A549 (cell line): ENCODE results near the gene ALAS1.

ENCODE experiments used
- CEBPB ChIP-seq, 2 experiments: fragments of >200 bp in 1 of 2; sonication (Bioruptor Twin) in 1 of 2; formaldehyde crosslinking in 1 of 2; IDR thresholded peaks; 2 replicates each; pipeline ENCODE4 v1.6.1; 2012 to 2016
- EP300 ChIP-seq, 2 experiments: fragments of >200 bp; sonication (Bioruptor Twin); formaldehyde crosslinking; IDR thresholded peaks; 2 replicates in 1 of 2; 3 replicates in 1 of 2; pipeline ENCODE4 v1.6.1; 2016 to 2017
- ESRRA ChIP-seq: fragments of 150-350 bp; IDR thresholded peaks from 2 replicates; pipeline ENCODE4 v1.6.1; 2014; ENCODE audit warnings: mild to moderate bottlenecking, low read length, borderline replicate concordance
- HOXB13 ChIP-seq: fragments of 250-450 bp; sonication (Bioruptor Pico); IDR thresholded peaks from 2 replicates; pipeline ENCODE4 v1.5.0; 2020; ENCODE audit warnings: low read depth, mild to moderate bottlenecking, moderate library complexity
- MYC ChIP-seq: IDR thresholded peaks from 2 replicates; pipeline ENCODE4 v1.6.1; 2012; ENCODE audit warnings: mild to moderate bottlenecking, inconsistent platforms, low read length, improper control_type of control experiment, borderline replicate concordance
- POLR2A ChIP-seq: IDR thresholded peaks from 2 replicates; pipeline ENCODE4 v1.6.1; 2012; ENCODE audit warnings: mild to moderate bottlenecking, low read length
- RAD21 ChIP-seq, 2 experiments: fragments of >200 bp in 1 of 2; sonication (Bioruptor Twin) in 1 of 2; formaldehyde crosslinking in 1 of 2; IDR thresholded peaks in 1 of 2; conservative IDR thresholded peaks in 1 of 2; 2 replicates in 1 of 2; 3 replicates in 1 of 2; pipeline ENCODE4 v1.6.1; 2012 to 2018; ENCODE audit warnings: inconsistent platforms in 1 of 2
- RCOR1 ChIP-seq: fragments of 150-350 bp; IDR thresholded peaks from 2 replicates; pipeline ENCODE4 v1.6.1; 2014; ENCODE audit warnings: antibody characterized with exemption, low read length, low read depth
- USF2 ChIP-seq: fragments of 450-650 bp; IDR thresholded peaks from 2 replicates; pipeline ENCODE4 v1.6.1; 2014; ENCODE audit warnings: antibody characterized with exemption
- ZC3H11A ChIP-seq: fragments of 450-650 bp; IDR thresholded peaks from 2 replicates; pipeline ENCODE4 v1.6.1; 2014; ENCODE audit warnings: antibody characterized with exemption, mild to moderate bottlenecking
- TF ChIP-seq, protein P1 (sequence below): fragments of >200 bp; sonication (Bioruptor Twin); formaldehyde crosslinking; IDR thresholded peaks from 3 replicates; pipeline ENCODE4 v1.5.1; 2016
- TF ChIP-seq, protein P2 (sequence below): IDR thresholded peaks from 2 replicates; pipeline ENCODE4 v1.6.1; 2012
- TF ChIP-seq, protein P3 (sequence below): fragments of >200 bp; sonication (Bioruptor Twin); formaldehyde crosslinking; IDR thresholded peaks from 2 replicates; pipeline ENCODE4 v1.6.1; 2016
- TF ChIP-seq, protein P4 (sequence below): fragments of 200-600 bp; sonication (generic); IDR thresholded peaks from 2 replicates; pipeline ENCODE4 v1.6.1; 2016; ENCODE audit warnings: antibody characterized with exemption, mild to moderate bottlenecking, moderate library complexity

GRCh38 chr3:52174896-52175295 is 23.1 kb upstream of the ALAS1 start:
- TF ChIP-seq POLR2A (no peak), RAD21 (conservative IDR thresholded peaks at IDR 0.05 in 1 of 2, IDR thresholded peaks at IDR 0.05 in 1 of 2) (no peak), EP300 (IDR thresholded peaks at IDR 0.05) (no peak), MYC (no peak), ESRRA (no peak), HOXB13 (CRISPR knock-in tag) (no peak), ZC3H11A (no peak), USF2 (no peak), CEBPB (IDR thresholded peaks at IDR 0.05) (no peak), RCOR1 (no peak)
- TF ChIP-seq, protein P1, sequence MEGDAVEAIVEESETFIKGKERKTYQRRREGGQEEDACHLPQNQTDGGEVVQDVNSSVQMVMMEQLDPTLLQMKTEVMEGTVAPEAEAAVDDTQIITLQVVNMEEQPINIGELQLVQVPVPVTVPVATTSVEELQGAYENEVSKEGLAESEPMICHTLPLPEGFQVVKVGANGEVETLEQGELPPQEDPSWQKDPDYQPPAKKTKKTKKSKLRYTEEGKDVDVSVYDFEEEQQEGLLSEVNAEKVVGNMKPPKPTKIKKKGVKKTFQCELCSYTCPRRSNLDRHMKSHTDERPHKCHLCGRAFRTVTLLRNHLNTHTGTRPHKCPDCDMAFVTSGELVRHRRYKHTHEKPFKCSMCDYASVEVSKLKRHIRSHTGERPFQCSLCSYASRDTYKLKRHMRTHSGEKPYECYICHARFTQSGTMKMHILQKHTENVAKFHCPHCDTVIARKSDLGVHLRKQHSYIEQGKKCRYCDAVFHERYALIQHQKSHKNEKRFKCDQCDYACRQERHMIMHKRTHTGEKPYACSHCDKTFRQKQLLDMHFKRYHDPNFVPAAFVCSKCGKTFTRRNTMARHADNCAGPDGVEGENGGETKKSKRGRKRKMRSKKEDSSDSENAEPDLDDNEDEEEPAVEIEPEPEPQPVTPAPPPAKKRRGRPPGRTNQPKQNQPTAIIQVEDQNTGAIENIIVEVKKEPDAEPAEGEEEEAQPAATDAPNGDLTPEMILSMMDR = no peak
- TF ChIP-seq, protein P2, sequence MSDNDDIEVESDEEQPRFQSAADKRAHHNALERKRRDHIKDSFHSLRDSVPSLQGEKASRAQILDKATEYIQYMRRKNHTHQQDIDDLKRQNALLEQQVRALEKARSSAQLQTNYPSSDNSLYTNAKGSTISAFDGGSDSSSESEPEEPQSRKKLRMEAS = no peak
- TF ChIP-seq, protein P3, sequence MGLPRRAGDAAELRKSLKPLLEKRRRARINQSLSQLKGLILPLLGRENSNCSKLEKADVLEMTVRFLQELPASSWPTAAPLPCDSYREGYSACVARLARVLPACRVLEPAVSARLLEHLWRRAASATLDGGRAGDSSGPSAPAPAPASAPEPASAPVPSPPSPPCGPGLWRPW = no peak
- TF ChIP-seq, protein P4, sequence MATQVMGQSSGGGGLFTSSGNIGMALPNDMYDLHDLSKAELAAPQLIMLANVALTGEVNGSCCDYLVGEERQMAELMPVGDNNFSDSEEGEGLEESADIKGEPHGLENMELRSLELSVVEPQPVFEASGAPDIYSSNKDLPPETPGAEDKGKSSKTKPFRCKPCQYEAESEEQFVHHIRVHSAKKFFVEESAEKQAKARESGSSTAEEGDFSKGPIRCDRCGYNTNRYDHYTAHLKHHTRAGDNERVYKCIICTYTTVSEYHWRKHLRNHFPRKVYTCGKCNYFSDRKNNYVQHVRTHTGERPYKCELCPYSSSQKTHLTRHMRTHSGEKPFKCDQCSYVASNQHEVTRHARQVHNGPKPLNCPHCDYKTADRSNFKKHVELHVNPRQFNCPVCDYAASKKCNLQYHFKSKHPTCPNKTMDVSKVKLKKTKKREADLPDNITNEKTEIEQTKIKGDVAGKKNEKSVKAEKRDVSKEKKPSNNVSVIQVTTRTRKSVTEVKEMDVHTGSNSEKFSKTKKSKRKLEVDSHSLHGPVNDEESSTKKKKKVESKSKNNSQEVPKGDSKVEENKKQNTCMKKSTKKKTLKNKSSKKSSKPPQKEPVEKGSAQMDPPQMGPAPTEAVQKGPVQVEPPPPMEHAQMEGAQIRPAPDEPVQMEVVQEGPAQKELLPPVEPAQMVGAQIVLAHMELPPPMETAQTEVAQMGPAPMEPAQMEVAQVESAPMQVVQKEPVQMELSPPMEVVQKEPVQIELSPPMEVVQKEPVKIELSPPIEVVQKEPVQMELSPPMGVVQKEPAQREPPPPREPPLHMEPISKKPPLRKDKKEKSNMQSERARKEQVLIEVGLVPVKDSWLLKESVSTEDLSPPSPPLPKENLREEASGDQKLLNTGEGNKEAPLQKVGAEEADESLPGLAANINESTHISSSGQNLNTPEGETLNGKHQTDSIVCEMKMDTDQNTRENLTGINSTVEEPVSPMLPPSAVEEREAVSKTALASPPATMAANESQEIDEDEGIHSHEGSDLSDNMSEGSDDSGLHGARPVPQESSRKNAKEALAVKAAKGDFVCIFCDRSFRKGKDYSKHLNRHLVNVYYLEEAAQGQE = no peak
